DOHH2 (cell line): ENCODE data around the gene WRNIP1.

Source experiments
- CTCF ChIP-seq: fragments of 200-600 bp; sonication (generic); IDR thresholded peaks from one replicate; pipeline ENCODE4 v1.5.1; 2014; ENCODE audit warnings: antibody characterized with exemption, mild to moderate bottlenecking, low read depth, low read length; ENCODE audit not compliant: poor library complexity, severe bottlenecking
- EZH2phosphoT487 ChIP-seq: fragments of 200-600 bp; sonication (generic); IDR thresholded peaks from 2 replicates; pipeline ENCODE4 v1.6.1; 2017; ENCODE audit warnings: borderline replicate concordance, mild to moderate bottlenecking, antibody characterized with exemption, low read length, moderate library complexity, mixed read lengths

- TF ChIP-seq CTCF: no peak
- TF ChIP-seq EZH2phosphoT487: no peak
Measured at GRCh38 chr6:2819978-2820377, 54.8 kb downstream of the WRNIP1 start.
